Neural progenitor cell (in vitro differentiated cells): ENCODE results near the gene SMAGP. TPM values are rescaled to one million over a fixed set of nuclear protein-coding genes. Genes with fewer than 3 reads are reported as not detected.
"Not testable (repeated sequence)": the region's sequence is repeated elsewhere in the genome, so short reads cannot be mapped to it uniquely, and the experiment has no call there.

Source experiments
- DNase-seq: peaks from one replicate; pipeline ENCODE4 v3.0.0-alpha.2; 2016; ENCODE audit warnings: low spot score
- H2AFZ ChIP-seq: fragments of 200-600 bp; sonication (generic); replicated peaks from 2 replicates; pipeline ENCODE4 v1.6.1; 2016; ENCODE audit warnings: antibody characterized with exemption
- H3F3A ChIP-seq: fragments of 200-600 bp; sonication (generic); 2 replicates; pipeline ENCODE4 v1.6.1; 2016; ENCODE audit warnings: antibody characterized with exemption, low read depth
- H3K27ac ChIP-seq: fragments of 200-600 bp; sonication (generic); 2 replicates; pipeline ENCODE4 v1.5.1; 2016; ENCODE audit warnings: mild to moderate bottlenecking
- H3K27me3 ChIP-seq: fragments of 200-600 bp; sonication (generic); 2 replicates; pipeline ENCODE4 v1.6.1; 2016; ENCODE audit warnings: mild to moderate bottlenecking, moderate library complexity
- H3K36me3 ChIP-seq: fragments of 200-600 bp; sonication (generic); 2 replicates; pipeline ENCODE4 v1.5.1; 2016
- H3K4me1 ChIP-seq: fragments of 200-600 bp; sonication (generic); 2 replicates; pipeline ENCODE4 v1.6.1; 2016; ENCODE audit warnings: mixed run types
- H3K4me2 ChIP-seq: fragments of 200-600 bp; sonication (generic); 2 replicates; pipeline ENCODE4 v1.6.1; 2016
- H3K4me3 ChIP-seq: fragments of 200-600 bp; sonication (generic); 2 replicates; pipeline ENCODE4 v1.5.1; 2016
- H3K79me2 ChIP-seq: fragments of 200-600 bp; sonication (generic); 2 replicates; pipeline ENCODE4 v1.6.1; 2016; ENCODE audit warnings: low read depth
- H3K9ac ChIP-seq: fragments of 200-600 bp; sonication (generic); 2 replicates; pipeline ENCODE4 v1.6.1; 2016
- H3K9me3 ChIP-seq: fragments of 200-600 bp; sonication (generic); 2 replicates; pipeline ENCODE4 v1.5.1; 2016; ENCODE audit warnings: low read depth
- H4K20me1 ChIP-seq: fragments of 200-600 bp; sonication (generic); 2 replicates; pipeline ENCODE4 v1.6.1; 2016; ENCODE audit warnings: low read depth
- H3K27ac Mint-ChIP-seq: 3 replicates; pipeline ENCODE4 v1.8.0; 2021; ENCODE audit warnings: mixed read lengths
- H3K27me3 Mint-ChIP-seq: 2 replicates; pipeline ENCODE4 v1.8.0; 2022; ENCODE audit warnings: low read depth, mild to moderate bottlenecking, inconsistent platforms, moderate library complexity, mixed read lengths; ENCODE audit not compliant: insufficient read depth
- H3K36me3 Mint-ChIP-seq: 3 replicates; pipeline ENCODE4 v1.8.0; 2021; ENCODE audit warnings: mixed read lengths
- H3K4me1 Mint-ChIP-seq: 3 replicates; pipeline ENCODE4 v1.8.0; 2021; ENCODE audit warnings: mixed read lengths
- H3K4me3 Mint-ChIP-seq: 3 replicates; pipeline ENCODE4 v1.8.0; 2021; ENCODE audit warnings: mild to moderate bottlenecking, moderate library complexity, mixed read lengths
- H3K9me3 Mint-ChIP-seq: 3 replicates; pipeline ENCODE4 v1.8.0; 2020; ENCODE audit warnings: mixed read lengths
- CTCF ChIP-seq: fragments of 200-600 bp; sonication (generic); IDR thresholded peaks from 2 replicates; pipeline ENCODE4 v1.5.1; 2017; ENCODE audit warnings: antibody characterized with exemption, mild to moderate bottlenecking
- EZH2 ChIP-seq: fragments of 200-600 bp; sonication (generic); IDR thresholded peaks from 2 replicates; pipeline ENCODE4 v1.6.1; 2017; ENCODE audit warnings: antibody characterized with exemption, mild to moderate bottlenecking, moderate library complexity
- EZH2phosphoT487 ChIP-seq: fragments of 200-600 bp; sonication (generic); IDR thresholded peaks from 2 replicates; pipeline ENCODE4 v1.6.1; 2017; ENCODE audit warnings: antibody characterized with exemption
- total RNA-seq: library from RNA; depleted of rRNA; stranded (reverse); fragments of >200 nt; gene quantifications from 2 replicates; pipeline ENCODE4 v1.2.3, GENCODE V29; 2015; ENCODE audit warnings: low replicate concordance

Gene SMAGP, protein sequence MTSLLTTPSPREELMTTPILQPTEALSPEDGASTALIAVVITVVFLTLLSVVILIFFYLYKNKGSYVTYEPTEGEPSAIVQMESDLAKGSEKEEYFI
- 19.0 and 24.3 TPM in 2 replicates for total RNA-seq

GRCh38 chr12:51270067-51270950 lies at the start of gene SMAGP:
Gene SMAGP (minus strand): TSS chr12:51270415. CDS start chr12:51269278, 1,137 bp downstream.
- Mint-ChIP-seq H3K36me3 (no peaks in the 10 kb centered on the region), H3K9me3 (no peaks in the 10 kb centered on the region), H3K27ac (no peak within 1 kb of the TSS), H3K27me3 (peaks cover 23% of the 10 kb centered on the region), H3K4me3 (peak within 1 kb of the TSS; percentile 93), H3K4me1 (peaks cover 8% of the 10 kb centered on the region)
- Histone ChIP-seq H3K4me3 (peak within 1 kb of the TSS; percentile 55), H3K27ac (no peak within 1 kb of the TSS), H3K9ac (no peak within 1 kb of the TSS), H4K20me1 (no peaks in the 10 kb centered on the region), H3K79me2 (no peaks in the 10 kb centered on the region), H3F3A (peaks cover 20% of the 10 kb centered on the region), H3K27me3 (peaks cover 17% of the 10 kb centered on the region), H2AFZ (peak within 1 kb of the TSS; percentile 88), H3K4me1 (peaks cover 16% of the 10 kb centered on the region), H3K4me2 (peak within 1 kb of the TSS; percentile 89), H3K36me3 (no peaks in the 10 kb centered on the region), H3K9me3 (no peaks in the 10 kb centered on the region)
- TF ChIP-seq CTCF (peak; percentile 15), EZH2 (peak; percentile 68), EZH2phosphoT487 (peak; percentile 10)
- peak; percentile 89 for DNase-seq

GRCh38 chr12:51318846-51319599 lies 48.8 kb upstream of the SMAGP start:
- Histone ChIP-seq H3K4me2 (no peak overlapping the region), H3K4me3 (no peak overlapping the region), H3K79me2 (no peaks in the 10 kb centered on the region), H3F3A (peaks cover 37% of the 10 kb centered on the region), H3K9me3 (no peaks in the 10 kb centered on the region), H3K27ac (peak overlapping the region; percentile 99), H4K20me1 (no peaks in the 10 kb centered on the region), H3K36me3 (no peaks in the 10 kb centered on the region), H3K9ac (no peak overlapping the region), H3K4me1 (peaks cover 48% of the 10 kb centered on the region), H3K27me3 (no peaks in the 10 kb centered on the region), H2AFZ (peak overlapping the region; percentile 64)
- Mint-ChIP-seq H3K4me3 (no peak overlapping the region), H3K27ac (no peak overlapping the region), H3K36me3 (no peaks in the 10 kb centered on the region), H3K4me1 (peaks cover 16% of the 10 kb centered on the region), H3K9me3 (peaks cover 2% of the 10 kb centered on the region), H3K27me3 (peaks cover 7% of the 10 kb centered on the region)
- TF ChIP-seq CTCF (no peak), EZH2 (no peak), EZH2phosphoT487 (no peak)
- no peak for DNase-seq

DNA sequence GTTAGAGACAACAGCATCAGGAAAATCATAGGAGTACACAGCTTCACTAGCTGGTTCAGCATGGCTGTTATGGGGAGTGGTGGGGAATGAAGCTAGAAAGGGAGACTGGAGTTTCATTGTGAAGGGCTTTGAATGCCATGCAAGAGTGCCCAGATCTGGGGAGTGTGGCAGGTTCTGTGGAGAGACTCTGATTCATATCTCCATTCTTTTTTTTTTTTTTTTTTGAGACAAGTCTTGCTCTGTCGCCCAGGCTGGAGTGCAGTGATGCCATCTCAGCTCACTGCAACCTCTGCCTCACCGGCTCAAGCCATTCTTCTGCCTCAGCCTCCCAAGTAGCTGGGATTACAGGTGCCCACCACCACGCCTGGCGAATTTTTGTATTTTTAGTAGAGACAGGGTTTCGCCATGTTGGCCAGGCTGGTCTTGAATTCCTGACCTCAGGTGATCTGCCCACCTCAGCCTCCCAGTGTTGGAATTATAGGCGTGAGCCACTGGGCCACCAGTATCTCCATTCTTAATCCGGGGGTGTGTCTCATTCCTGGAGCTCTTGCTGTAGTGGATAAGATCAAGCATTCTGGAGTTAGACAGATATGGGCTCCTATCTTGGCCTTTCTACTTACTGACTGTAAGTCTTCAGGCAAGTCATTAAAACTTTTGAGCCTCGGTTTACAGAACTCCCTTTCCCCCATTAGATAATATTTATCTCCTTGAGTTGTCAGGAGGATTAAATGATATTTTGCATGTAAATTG lies 48.0 kb upstream of the SMAGP start:
- H3K9ac ChIP-seq, H3K9me3 ChIP-seq, H3K4me2 ChIP-seq, H3K36me3 Mint-ChIP-seq, H3K27ac Mint-ChIP-seq, H4K20me1 ChIP-seq, H3K36me3 ChIP-seq, H3K27me3 Mint-ChIP-seq, H3K4me3 ChIP-seq, H3K27me3 ChIP-seq, DNase-seq, H3K9me3 Mint-ChIP-seq, H3K79me2 ChIP-seq: not testable (repeated sequence)
- Mint-ChIP-seq H3K4me3 (peak overlapping the region; percentile 59), H3K4me1 (peaks cover 16% of the 10 kb centered on the region)
- peak overlapping the region; percentile 64 for H2AFZ ChIP-seq
- H3K27ac ChIP-seq: peak overlapping the region; percentile 99
- peaks cover 37% of the 10 kb centered on the region for H3F3A ChIP-seq
- H3K4me1 ChIP-seq: peaks cover 45% of the 10 kb centered on the region
